B cell (primary cell): Measurements from ENCODE around the gene PDE4B. TPM values are rescaled to one million over a fixed set of nuclear protein-coding genes. Genes with fewer than 3 reads are reported as not detected.

Experiments
- ATAC-seq: fragments of 200-7000 bp; cut with Tn5 transposase; one replicate; pipeline ENCODE4 v1.10.0; 2021; ENCODE audit warnings: low read depth, mild to moderate bottlenecking, moderate number of reproducible peaks, moderate library complexity
- CTCF ChIA-PET: fragments of 350-600 bp; sonication (Branson Sonifier 250); formaldehyde crosslinking; loops from one replicate; lab custom pipeline; 2021; ENCODE audit warnings: antibody characterized with exemption, inconsistent platforms; lab: Charles Lee
- POLR2A ChIA-PET: fragments of 350-600 bp; sonication (Branson Sonifier 250); formaldehyde crosslinking; loops from one replicate; lab custom pipeline; 2021; ENCODE audit warnings: antibody characterized with exemption; lab: Charles Lee
- DNase-seq: peaks from one replicate; pipeline ENCODE4 v3.0.0; 2013
- H2AFZ ChIP-seq: 2 replicates; pipeline ENCODE4 v1.6.1; 2012; ENCODE audit warnings: mild to moderate bottlenecking, low read depth, low read length; ENCODE audit not compliant: insufficient read depth, poor library complexity, severe bottlenecking
- H3K27ac ChIP-seq, 2 donors: 1 replicate in 1 of 2; 2 replicates in 1 of 2; pipeline ENCODE4 v1.5.1; 2012 to 2013; ENCODE audit warnings: low read length in 2 of 2, mild to moderate bottlenecking in 2 of 2, moderate library complexity in 1 of 2
- H3K27me3 ChIP-seq, 4 experiments: fragments of 200-600 bp in 1 of 4; sonication (generic) in 1 of 4; replicated peaks in 1 of 4; 1 replicate in 2 of 4; 2 replicates in 2 of 4; pipeline versions ENCODE4 v1.6.1 to v1.7.0; 2013 to 2016; ENCODE audit warnings: low read length in 3 of 4, mild to moderate bottlenecking in 2 of 4, mixed read lengths in 1 of 4, moderate library complexity in 1 of 4; ENCODE audit not compliant: insufficient read depth in 4 of 4, control insufficient read depth in 3 of 4; ENCODE audit errors: control extremely low read depth in 1 of 4
- H3K36me3 ChIP-seq, 2 experiments: replicated peaks in 1 of 2; 1 replicate in 1 of 2; 2 replicates in 1 of 2; pipeline versions ENCODE4 v1.6.1 to v1.7.1; 2013; ENCODE audit warnings: low read length in 1 of 2; ENCODE audit not compliant: insufficient read depth in 2 of 2, control insufficient read depth in 1 of 2; ENCODE audit errors: control extremely low read depth in 1 of 2, extremely low read depth in 1 of 2
- H3K4me1 ChIP-seq, 2 donors: fragments of 200-600 bp in 1 of 2; sonication (generic) in 1 of 2; 1 replicate in 1 of 2; 2 replicates in 1 of 2; pipeline versions ENCODE4 v1.5.1 to v1.6.1; 2013 to 2017; ENCODE audit warnings: low read length in 2 of 2; ENCODE audit not compliant: control insufficient read depth in 2 of 2, insufficient read depth in 2 of 2
- H3K4me2 ChIP-seq: replicated peaks from 2 replicates; pipeline ENCODE3; 2012; ENCODE audit warnings: mild to moderate bottlenecking, low read depth, low read length; ENCODE audit not compliant: poor library complexity, severe bottlenecking
- H3K4me3 ChIP-seq, 5 experiments: fragments of 200-600 bp in 1 of 5; sonication (generic) in 1 of 5; 1 replicate in 3 of 5; 2 replicates in 2 of 5; pipeline versions ENCODE4 v1.5.1 to v1.7.0; 2011 to 2016; ENCODE audit warnings: low read length in 4 of 5, mild to moderate bottlenecking in 4 of 5, low read depth in 2 of 5, control low read depth in 1 of 5, moderate library complexity in 1 of 5; ENCODE audit not compliant: insufficient read depth in 1 of 5; ENCODE audit errors: control extremely low read depth in 1 of 5, extremely low read depth in 1 of 5
- H3K79me2 ChIP-seq: fragments of 200-600 bp; sonication (generic); one replicate; pipeline ENCODE4 v1.6.0; 2016; ENCODE audit warnings: low read length; ENCODE audit not compliant: control insufficient read depth, insufficient read depth
- H3K9ac ChIP-seq: fragments of 200-600 bp; sonication (generic); 2 replicates; pipeline ENCODE4 v1.6.1; 2017; ENCODE audit warnings: mild to moderate bottlenecking, low read length, moderate library complexity
- H3K9me3 ChIP-seq, 3 donors: one replicate each; pipeline versions ENCODE4 v1.6.1 to v1.7.1; 2013; ENCODE audit warnings: low read length in 2 of 3; ENCODE audit not compliant: control insufficient read depth in 2 of 3, insufficient read depth in 1 of 3; ENCODE audit errors: control extremely low read depth in 1 of 3
- H4K20me1 ChIP-seq: 2 replicates; pipeline ENCODE4 v1.6.0; 2012; ENCODE audit warnings: mild to moderate bottlenecking, low read length; ENCODE audit not compliant: insufficient read depth, control insufficient read depth, poor library complexity, severe bottlenecking
- H3K27ac Mint-ChIP-seq: one replicate; pipeline ENCODE4 v1.8.0; 2021; ENCODE audit warnings: mixed read lengths
- H3K27me3 Mint-ChIP-seq: one replicate; pipeline ENCODE4 v1.8.0; 2021; ENCODE audit warnings: mixed read lengths
- H3K4me1 Mint-ChIP-seq: one replicate; pipeline ENCODE4 v1.8.0; 2021; ENCODE audit warnings: mixed read lengths
- H3K4me3 Mint-ChIP-seq: one replicate; pipeline ENCODE4 v1.8.0; 2021; ENCODE audit warnings: mixed read lengths
- H3K9me3 Mint-ChIP-seq: one replicate; pipeline ENCODE4 v1.8.0; 2022; ENCODE audit warnings: mixed read lengths; ENCODE audit not compliant: insufficient read depth
- CTCF ChIP-seq: fragments of 200-600 bp; IDR thresholded peaks from one replicate; pipeline ENCODE4 v1.8.0; 2022; ENCODE audit warnings: antibody characterized with exemption, mild to moderate bottlenecking
- EZH2 ChIP-seq: IDR thresholded peaks from 2 replicates; pipeline ENCODE4 v1.6.1; 2012; ENCODE audit warnings: borderline replicate concordance, low read depth, mild to moderate bottlenecking, moderate library complexity, low read length; ENCODE audit not compliant: insufficient read depth, poor library complexity, severe bottlenecking
- WGBS: methylation state at CpG from one replicate; pipeline ENCODE4 v1.1.5; 2013; ENCODE audit warnings: missing lambda C conversion rate; ENCODE audit not compliant: insufficient coverage; 5-methylcytosine and 5-hydroxymethylcytosine counted together
- intact Hi-C: fragments of 100-400 bp; cut with micrococcal nuclease; formaldehyde crosslinking; loops from one replicate; pipeline ENCODE4 v1.10.0; 2022
- polyA plus RNA-seq: library from polyadenylated mRNA; depleted of rRNA; stranded (reverse); fragments of >200 nt; gene quantifications from 2 replicates; pipeline ENCODE4 v1.2.3, GENCODE V29; 2012
- total RNA-seq, 2 donors: library from RNA; stranded (reverse); fragments of 120-200 nt in 1 of 2; gene quantifications; 1 replicate in 1 of 2; 2 replicates in 1 of 2; pipeline versions ENCODE4 v1.2.3 to v1.2.4, GENCODE V29; 2013 to 2022

Gene PDE4B
- total and polyA plus RNA-seq, 2 donors (not counting 1 experiment from before 2014, with no cell fraction given), result 63.7 to 242 TPM

- intact Hi-C loops, result no loop called here
- no peaks in the 10 kb centered on the region for H3K4me1 Mint-ChIP-seq
- Histone ChIP-seq H2AFZ (no peak overlapping the region), H3K4me3 (no peak overlapping the region), H3K4me1 (no peaks in the 10 kb centered on the region), H3K9me3 (no peaks in the 10 kb centered on the region), H3K27ac (no peak overlapping the region), H3K4me2 (no peak overlapping the region), H3K79me2 (no peaks in the 10 kb centered on the region), H4K20me1 (no peaks in the 10 kb centered on the region), H3K9ac (no peak overlapping the region), H3K27me3 (no peaks in the 10 kb centered on the region), H3K36me3 (no peaks in the 10 kb centered on the region)
- ATAC-seq (no peak), DNase-seq (no peak)
- H3K4me3 Mint-ChIP-seq, result no peak overlapping the region
- 100% methylated on average over 1 of the region's 2 CpGs for WGBS
- H3K27ac Mint-ChIP-seq, result no peak overlapping the region
- TF ChIP-seq CTCF (no peak), EZH2 (no peak)
- no peaks in the 10 kb centered on the region for H3K9me3 Mint-ChIP-seq
- peaks cover 5% of the 10 kb centered on the region for H3K27me3 Mint-ChIP-seq
- ChIA-PET CTCF (interaction anchor here (1.2 kb wide), 1 partner anchor 14 kb away, joined by 3 read pairs; no protein-coding TSS in a partner anchor), POLR2A (no interaction called here)
These were observed 281.5 kb downstream of the PDE4B start for GRCh38 chr1:66074147-66074546.

GRCh38 chr1:66078412-66078811, 285.7 kb downstream of the PDE4B start:
- ChIA-PET POLR2A (no interaction called here), CTCF (no interaction called here)
- peaks cover 13% of the 10 kb centered on the region for H3K27me3 Mint-ChIP-seq
- WGBS, result 69% methylated on average over 5 of the region's 6 CpGs
- H2AFZ ChIP-seq, result no peak overlapping the region
- H3K4me1 ChIP-seq, result no peaks in the 10 kb centered on the region
- ATAC-seq (no peak), DNase-seq (no peak)
- no peak overlapping the region for H3K27ac Mint-ChIP-seq
- no peaks in the 10 kb centered on the region for H3K4me1 Mint-ChIP-seq
- H3K27ac ChIP-seq, result no peak overlapping the region
- no peak overlapping the region for H3K9ac ChIP-seq
- H3K36me3 ChIP-seq, result no peaks in the 10 kb centered on the region
- no peaks in the 10 kb centered on the region for H3K79me2 ChIP-seq
- TF ChIP-seq CTCF (no peak), EZH2 (no peak)
- H3K9me3 ChIP-seq, result no peaks in the 10 kb centered on the region
- H3K4me3 ChIP-seq, result no peak overlapping the region
- no peaks in the 10 kb centered on the region for H3K27me3 ChIP-seq
- H3K9me3 Mint-ChIP-seq, result no peaks in the 10 kb centered on the region
- no peak overlapping the region for H3K4me3 Mint-ChIP-seq
- no peaks in the 10 kb centered on the region for H4K20me1 ChIP-seq
- no peak overlapping the region for H3K4me2 ChIP-seq
- intact Hi-C loops, result no loop called here
